ENCODE data around the gene RCOR2. TPM values are rescaled to one million over a fixed set of nuclear protein-coding genes. Genes with fewer than 3 reads are reported as not detected.

Gene RCOR2
- total and polyA plus RNA-seq, 2 of the 13 experiments (the other 11 are each of a cell fraction or from before 2014, with no cell fraction given) = 8.3 to 8.5 TPM

GRCh38 chr11:63916837-63917691, at the start of gene RCOR2 (continued):
- TF ChIP-seq ZHX1 (CRISPR knock-in tag; IDR thresholded peaks at IDR 0.05; ENCODE audit: low read depth) = 0 out of 2 replicates have a peak, but pooled peaks have one; percentile 14
- 0 out of 2 replicates have a peak, but pooled peaks have one; percentile 36 for TF ChIP-seq MEIS1 (CRISPR knock-in tag; IDR thresholded peaks at IDR 0.05; ENCODE audit: borderline replicate concordance)
- TF ChIP-seq HNF4G (IDR thresholded peaks at IDR 0.05; ENCODE audit: borderline replicate concordance, low read depth, low read length) = no peak
- TF ChIP-seq HNF4G (CRISPR knock-in tag; IDR thresholded peaks at IDR 0.05; ENCODE audit: borderline replicate concordance, low read depth) = peak; percentile 18; the same call in 1 of the 2 replicates
- peak; percentile 18 for TF ChIP-seq HNRNPLL (IDR thresholded peaks at IDR 0.05; ENCODE audit: low read depth, low read length, poor library complexity, severe bottlenecking)
- TF ChIP-seq SRSF1 (optimal IDR thresholded peaks at IDR 0.05; ENCODE audit: low read depth, low read length) = peak; percentile 53
- peak; percentile 50; the same call in 1 of the 2 replicates for TF ChIP-seq ELF3 (CRISPR knock-in tag; IDR thresholded peaks at IDR 0.05)
- no peak for TF ChIP-seq ZNF441 (CRISPR knock-in tag; IDR thresholded peaks at IDR 0.05; ENCODE audit: borderline replicate concordance)
- peak; percentile 71 for TF ChIP-seq HOXA3 (CRISPR knock-in tag; IDR thresholded peaks at IDR 0.05)
- TF ChIP-seq ZC3H4 (CRISPR knock-in tag; IDR thresholded peaks at IDR 0.05; ENCODE audit: borderline replicate concordance) = no peak
- no peak for TF ChIP-seq ZNF430 (CRISPR knock-in tag; IDR thresholded peaks at IDR 0.05)
- TF ChIP-seq SSRP1 (CRISPR knock-in tag; IDR thresholded peaks at IDR 0.05) = no peak
- TF ChIP-seq ZNF777 (CRISPR knock-in tag; IDR thresholded peaks at IDR 0.05) = peak; percentile 89
- 0 out of 2 replicates have a peak, but pooled peaks have one; percentile 15 for TF ChIP-seq PITX1 (CRISPR knock-in tag; IDR thresholded peaks at IDR 0.05)
- peak; percentile 90 for TF ChIP-seq ZNF281 (CRISPR knock-in tag; IDR thresholded peaks at IDR 0.05; ENCODE audit: borderline replicate concordance)
- peak; percentile 74 for TF ChIP-seq SAP130 (CRISPR knock-in tag; IDR thresholded peaks at IDR 0.05; ENCODE audit: low read depth)
- 0 out of 2 replicates have a peak, but pooled peaks have one; percentile 7 for TF ChIP-seq ERF (CRISPR knock-in tag; IDR thresholded peaks at IDR 0.05)
- no peak for TF ChIP-seq ZBTB1 (CRISPR knock-in tag; IDR thresholded peaks at IDR 0.05; ENCODE audit: borderline replicate concordance)
- TF ChIP-seq ZNF326 (CRISPR knock-in tag; IDR thresholded peaks at IDR 0.05; ENCODE audit: borderline replicate concordance) = no peak

Measured in HepG2 (cell line).